Neural cell (in vitro differentiated cells): ENCODE results near the gene BST1. TPM values are rescaled to one million over a fixed set of nuclear protein-coding genes. Genes with fewer than 3 reads are reported as not detected.

Experiments used
- H2AFZ ChIP-seq: fragments of 200-600, 300-800 bp; sonication (generic), shearing (Covaris generic); 2 replicates; pipeline ENCODE4 v1.6.0; 2014; ENCODE audit warnings: low read depth, mild to moderate bottlenecking, antibody characterized with exemption, low read length, moderate library complexity
- H3F3A ChIP-seq: fragments of 200-600 bp; shearing (Covaris generic); 2 replicates; pipeline ENCODE4 v1.6.1; 2016; ENCODE audit warnings: mild to moderate bottlenecking, moderate library complexity, mixed read lengths, antibody characterized with exemption, low read length; ENCODE audit not compliant: insufficient read depth, poor library complexity, severe bottlenecking
- H3K27ac ChIP-seq: fragments of 200-600, 300-800 bp; sonication (generic), shearing (Covaris generic); 2 replicates; pipeline ENCODE4 v1.5.1; 2014; ENCODE audit warnings: mild to moderate bottlenecking, low read length, moderate library complexity
- H3K27me3 ChIP-seq: fragments of 300-800, 200-600 bp; sonication (generic), shearing (Covaris generic); 2 replicates; pipeline ENCODE4 v1.6.0; 2014; ENCODE audit warnings: mild to moderate bottlenecking, low read depth, low read length, moderate library complexity; ENCODE audit not compliant: insufficient read depth
- H3K36me3 ChIP-seq: fragments of 300-800, 200-600 bp; sonication (generic), shearing (Covaris generic); 2 replicates; pipeline ENCODE4 v1.5.1; 2014; ENCODE audit warnings: mild to moderate bottlenecking, antibody characterized with exemption, low read length, moderate library complexity; ENCODE audit not compliant: insufficient read depth
- H3K4me2 ChIP-seq: fragments of 300-800, 200-600 bp; sonication (generic), shearing (Covaris generic); 2 replicates; pipeline ENCODE4 v1.6.0; 2014; ENCODE audit warnings: mild to moderate bottlenecking, low read length
- H3K4me3 ChIP-seq: fragments of 300-800, 200-600 bp; sonication (generic), shearing (Covaris generic); 2 replicates; pipeline ENCODE4 v1.5.1; 2014; ENCODE audit warnings: mild to moderate bottlenecking, low read length, moderate library complexity
- H3K79me2 ChIP-seq: fragments of 200-600 bp; shearing (Covaris generic); replicated peaks from 2 replicates; pipeline ENCODE4 v1.6.0; 2014; ENCODE audit warnings: mild to moderate bottlenecking, low read length, moderate library complexity; ENCODE audit not compliant: insufficient read depth
- H3K9ac ChIP-seq: fragments of 300-800, 200-600 bp; sonication (generic), shearing (Covaris generic); 2 replicates; pipeline ENCODE4 v1.6.1; 2016; ENCODE audit warnings: mild to moderate bottlenecking, low read length, mixed read lengths
- H3K9me2 ChIP-seq: fragments of 200-600 bp; shearing (Covaris generic); 2 replicates; pipeline ENCODE4 v1.6.1; 2016; ENCODE audit warnings: mild to moderate bottlenecking, low read length, mixed read lengths; ENCODE audit not compliant: insufficient read depth
- H3K9me3 ChIP-seq: fragments of 200-600, 300-800 bp; sonication (generic), shearing (Covaris generic); 2 replicates; pipeline ENCODE4 v1.6.1; 2016; ENCODE audit warnings: mild to moderate bottlenecking, mixed run types, low read length, moderate library complexity, mixed read lengths
- H4K20me1 ChIP-seq: fragments of 200-600 bp; shearing (Covaris generic); 2 replicates; pipeline ENCODE4 v1.6.1; 2016; ENCODE audit warnings: mild to moderate bottlenecking, mixed run types; ENCODE audit not compliant: insufficient read depth
- CTCF ChIP-seq: fragments of 450-650 bp; IDR thresholded peaks from 2 replicates; pipeline ENCODE4 v1.5.1; 2014; ENCODE audit warnings: antibody characterized with exemption, mild to moderate bottlenecking, moderate library complexity; ENCODE audit not compliant: poor library complexity, severe bottlenecking
- EP300 ChIP-seq: fragments of 450-650 bp; conservative IDR thresholded peaks from 2 replicates; pipeline ENCODE4 v1.6.1; 2014; ENCODE audit warnings: antibody characterized with exemption, mild to moderate bottlenecking, moderate library complexity; ENCODE audit not compliant: poor library complexity, severe bottlenecking
- EZH2 ChIP-seq: fragments of 200-600, 300-800 bp; shearing (Covaris generic), sonication (generic); IDR thresholded peaks from 2 replicates; pipeline ENCODE4 v1.6.1; 2014; ENCODE audit warnings: antibody characterized with exemption, low read length, borderline replicate concordance, mild to moderate bottlenecking; ENCODE audit not compliant: insufficient read depth, poor library complexity, severe bottlenecking
- MXI1 ChIP-seq: fragments of 450-650 bp; conservative IDR thresholded peaks from 2 replicates; pipeline ENCODE4 v1.6.1; 2014; ENCODE audit warnings: antibody characterized with exemption, mild to moderate bottlenecking; ENCODE audit not compliant: poor library complexity, severe bottlenecking
- POLR2AphosphoS5 ChIP-seq: IDR thresholded peaks from 2 replicates; pipeline ENCODE4 v1.6.1; 2012
- RAD21 ChIP-seq: fragments of 450-650 bp; conservative IDR thresholded peaks from 2 replicates; pipeline ENCODE4 v1.6.1; 2014; ENCODE audit warnings: antibody characterized with exemption, mild to moderate bottlenecking, moderate library complexity
- SMC3 ChIP-seq: fragments of 450-650 bp; conservative IDR thresholded peaks from 2 replicates; pipeline ENCODE4 v1.6.1; 2014; ENCODE audit warnings: antibody characterized with exemption, mild to moderate bottlenecking, moderate library complexity; ENCODE audit not compliant: poor library complexity
- TAF1 ChIP-seq: IDR thresholded peaks from 2 replicates; pipeline ENCODE4 v1.6.1; 2012; ENCODE audit warnings: low read depth
- polyA plus RNA-seq: library from polyadenylated mRNA; depleted of rRNA; stranded (reverse); fragments of >200 nt; gene quantifications from 2 replicates; pipeline ENCODE4 v1.2.3, GENCODE V29; 2014
- TF ChIP-seq, protein P1 (sequence below): IDR thresholded peaks from 2 replicates; pipeline ENCODE4 v1.6.1; 2012; ENCODE audit warnings: borderline replicate concordance

BST1 gene
- polyA plus RNA-seq, 1 donor from 2014 or later = 1.6 TPM

- no peak overlapping the region for H3K4me3 ChIP-seq
- H3K9ac ChIP-seq = no peak overlapping the region
- no peaks in the 10 kb centered on the region for H3K36me3 ChIP-seq
- H3K27me3 ChIP-seq = no peaks in the 10 kb centered on the region
- no peaks in the 10 kb centered on the region for H3K9me3 ChIP-seq
- no peaks in the 10 kb centered on the region for H4K20me1 ChIP-seq
- H3K27ac ChIP-seq = no peak overlapping the region
- no peaks in the 10 kb centered on the region for H3K9me2 ChIP-seq
- H3F3A ChIP-seq = no peaks in the 10 kb centered on the region
- H2AFZ ChIP-seq = no peak overlapping the region
- H3K79me2 ChIP-seq = peaks cover 50% of the 10 kb centered on the region
- H3K4me2 ChIP-seq = no peak overlapping the region
- no peak for TF ChIP-seq EZH2
Observed at GRCh38 chr4:15676039-15676438, 26.8 kb upstream of the BST1 start.

DNA sequence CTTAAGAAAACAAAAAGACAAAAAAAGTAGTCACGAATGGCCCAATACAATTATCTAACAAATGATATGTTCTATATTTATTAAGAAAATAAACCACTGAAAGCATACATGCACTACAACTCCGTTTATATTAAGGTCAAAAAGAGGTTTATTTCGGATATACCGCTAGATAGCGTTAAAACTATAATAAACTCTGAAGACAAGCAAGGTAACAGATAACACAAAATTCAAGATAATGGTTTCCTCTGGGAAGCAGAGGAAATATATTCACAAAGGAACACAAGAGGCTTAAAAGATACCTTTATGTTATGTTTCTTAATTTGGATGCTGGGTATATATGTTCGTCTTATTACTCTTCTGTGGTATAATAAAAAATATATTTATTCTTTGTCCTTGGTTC is 26.0 kb upstream of the BST1 start:
- H3K9ac ChIP-seq = no peak overlapping the region
- H3K27ac ChIP-seq = no peak overlapping the region
- no peaks in the 10 kb centered on the region for H3F3A ChIP-seq
- H4K20me1 ChIP-seq = no peaks in the 10 kb centered on the region
- H3K4me2 ChIP-seq = no peak overlapping the region
- H3K36me3 ChIP-seq = no peaks in the 10 kb centered on the region
- no peak overlapping the region for H2AFZ ChIP-seq
- TF ChIP-seq RAD21 = no peak
- no peak for TF ChIP-seq MXI1
- no peak for TF ChIP-seq SMC3
- TF ChIP-seq, protein P1, sequence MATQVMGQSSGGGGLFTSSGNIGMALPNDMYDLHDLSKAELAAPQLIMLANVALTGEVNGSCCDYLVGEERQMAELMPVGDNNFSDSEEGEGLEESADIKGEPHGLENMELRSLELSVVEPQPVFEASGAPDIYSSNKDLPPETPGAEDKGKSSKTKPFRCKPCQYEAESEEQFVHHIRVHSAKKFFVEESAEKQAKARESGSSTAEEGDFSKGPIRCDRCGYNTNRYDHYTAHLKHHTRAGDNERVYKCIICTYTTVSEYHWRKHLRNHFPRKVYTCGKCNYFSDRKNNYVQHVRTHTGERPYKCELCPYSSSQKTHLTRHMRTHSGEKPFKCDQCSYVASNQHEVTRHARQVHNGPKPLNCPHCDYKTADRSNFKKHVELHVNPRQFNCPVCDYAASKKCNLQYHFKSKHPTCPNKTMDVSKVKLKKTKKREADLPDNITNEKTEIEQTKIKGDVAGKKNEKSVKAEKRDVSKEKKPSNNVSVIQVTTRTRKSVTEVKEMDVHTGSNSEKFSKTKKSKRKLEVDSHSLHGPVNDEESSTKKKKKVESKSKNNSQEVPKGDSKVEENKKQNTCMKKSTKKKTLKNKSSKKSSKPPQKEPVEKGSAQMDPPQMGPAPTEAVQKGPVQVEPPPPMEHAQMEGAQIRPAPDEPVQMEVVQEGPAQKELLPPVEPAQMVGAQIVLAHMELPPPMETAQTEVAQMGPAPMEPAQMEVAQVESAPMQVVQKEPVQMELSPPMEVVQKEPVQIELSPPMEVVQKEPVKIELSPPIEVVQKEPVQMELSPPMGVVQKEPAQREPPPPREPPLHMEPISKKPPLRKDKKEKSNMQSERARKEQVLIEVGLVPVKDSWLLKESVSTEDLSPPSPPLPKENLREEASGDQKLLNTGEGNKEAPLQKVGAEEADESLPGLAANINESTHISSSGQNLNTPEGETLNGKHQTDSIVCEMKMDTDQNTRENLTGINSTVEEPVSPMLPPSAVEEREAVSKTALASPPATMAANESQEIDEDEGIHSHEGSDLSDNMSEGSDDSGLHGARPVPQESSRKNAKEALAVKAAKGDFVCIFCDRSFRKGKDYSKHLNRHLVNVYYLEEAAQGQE = no peak
- TF ChIP-seq TAF1 = no peak
- no peak for TF ChIP-seq CTCF
- H3K4me3 ChIP-seq = no peak overlapping the region
- H3K9me3 ChIP-seq = no peaks in the 10 kb centered on the region
- H3K27me3 ChIP-seq = no peaks in the 10 kb centered on the region
- no peaks in the 10 kb centered on the region for H3K9me2 ChIP-seq
- H3K79me2 ChIP-seq = peaks cover 50% of the 10 kb centered on the region

- Histone ChIP-seq H3K27ac (no peak overlapping the region), H3K79me2 (peaks cover 50% of the 10 kb centered on the region), H3K4me3 (no peak overlapping the region), H3K4me2 (no peak overlapping the region), H3K9me2 (no peaks in the 10 kb centered on the region), H2AFZ (no peak overlapping the region), H3F3A (no peaks in the 10 kb centered on the region), H4K20me1 (no peaks in the 10 kb centered on the region), H3K27me3 (no peaks in the 10 kb centered on the region), H3K36me3 (no peaks in the 10 kb centered on the region), H3K9ac (no peak overlapping the region), H3K9me3 (no peaks in the 10 kb centered on the region)
- TF ChIP-seq EP300 (no peak), EZH2 (no peak), POLR2AphosphoS5 (no peak), RAD21 (no peak), TAF1 (no peak)
- TF ChIP-seq, protein P1 = no peak
Observed at GRCh38 chr4:15677507-15677988, 25.3 kb upstream of the BST1 start.
